HEK293 (cell line): ENCODE measurements around the gene C19orf12.

ENCODE experiments used
- BCL11A ChIP-seq: fragments of 450-650 bp; formaldehyde crosslinking; IDR thresholded peaks from 2 replicates; pipeline ENCODE4 v1.5.1; 2016; ENCODE audit warnings: low read depth, missing biosample characterization, missing genetic modification characterization
- BCL11B ChIP-seq: fragments of 450-650 bp; formaldehyde crosslinking; IDR thresholded peaks from 2 replicates; pipeline ENCODE4 v1.5.1; 2016; ENCODE audit warnings: low read depth, missing biosample characterization, missing genetic modification characterization
- GLIS1 ChIP-seq: fragments of 450-650 bp; formaldehyde crosslinking; IDR thresholded peaks from 2 replicates; pipeline ENCODE4 v1.5.1; 2016; ENCODE audit warnings: missing biosample characterization, missing genetic modification characterization
- GLIS2 ChIP-seq: fragments of 450-650 bp; formaldehyde crosslinking; IDR thresholded peaks from 2 replicates; pipeline ENCODE4 v1.5.1; 2016; ENCODE audit warnings: missing biosample characterization, missing genetic modification characterization
- KLF16 ChIP-seq: fragments of 450-650 bp; formaldehyde crosslinking; IDR thresholded peaks from 2 replicates; pipeline ENCODE4 v1.5.1; 2017; ENCODE audit warnings: missing biosample characterization, missing genetic modification characterization
- MYNN ChIP-seq: fragments of 450-650 bp; formaldehyde crosslinking; IDR thresholded peaks from 2 replicates; pipeline ENCODE4 v1.5.1; 2016; ENCODE audit warnings: missing biosample characterization, missing genetic modification characterization, borderline replicate concordance
- OSR2 ChIP-seq: fragments of 450-650 bp; formaldehyde crosslinking; IDR thresholded peaks from 2 replicates; pipeline ENCODE4 v1.5.1; 2016; ENCODE audit warnings: missing biosample characterization, missing genetic modification characterization
- SALL2 ChIP-seq: fragments of 450-650 bp; formaldehyde crosslinking; IDR thresholded peaks from 2 replicates; pipeline ENCODE4 v1.5.0; 2017; ENCODE audit warnings: missing biosample characterization, mild to moderate bottlenecking, missing genetic modification characterization, borderline replicate concordance
- SP2 ChIP-seq: fragments of 450-650 bp; formaldehyde crosslinking; IDR thresholded peaks from 2 replicates; pipeline ENCODE4 v1.5.1; 2016; ENCODE audit warnings: missing biosample characterization, missing genetic modification characterization
- SP3 ChIP-seq: fragments of 450-650 bp; formaldehyde crosslinking; IDR thresholded peaks from 2 replicates; pipeline ENCODE4 v1.5.1; 2016; ENCODE audit warnings: missing biosample characterization, missing genetic modification characterization
- ZFHX2 ChIP-seq: fragments of 450-650 bp; formaldehyde crosslinking; conservative IDR thresholded peaks from 2 replicates; pipeline ENCODE4 v1.5.1; 2016; ENCODE audit warnings: missing biosample characterization, missing genetic modification characterization
- ZFP37 ChIP-seq: fragments of 450-650 bp; formaldehyde crosslinking; IDR thresholded peaks from 2 replicates; pipeline ENCODE4 v1.5.1; 2016; ENCODE audit warnings: missing biosample characterization, missing genetic modification characterization
- ZFP69B ChIP-seq: fragments of 450-650 bp; formaldehyde crosslinking; IDR thresholded peaks from 2 replicates; pipeline ENCODE4 v1.5.1; 2016; ENCODE audit warnings: missing biosample characterization, missing genetic modification characterization
- ZIC2 ChIP-seq: fragments of 450-650 bp; formaldehyde crosslinking; IDR thresholded peaks from 2 replicates; pipeline ENCODE4 v1.5.1; 2016; ENCODE audit warnings: missing biosample characterization, missing genetic modification characterization
- ZNF23 ChIP-seq: fragments of 450-650 bp; formaldehyde crosslinking; IDR thresholded peaks from 2 replicates; pipeline ENCODE4 v1.5.1; 2016; ENCODE audit warnings: missing biosample characterization, missing genetic modification characterization, borderline replicate concordance
- ZNF341 ChIP-seq: fragments of 450-650 bp; formaldehyde crosslinking; IDR thresholded peaks from 2 replicates; pipeline ENCODE4; 2016; ENCODE audit warnings: low read depth, missing biosample characterization, missing genetic modification characterization
- ZNF350 ChIP-seq: fragments of 450-650 bp; formaldehyde crosslinking; IDR thresholded peaks from 2 replicates; pipeline ENCODE4 v1.5.0; 2017; ENCODE audit warnings: missing biosample characterization, mild to moderate bottlenecking, missing genetic modification characterization
- ZNF626 ChIP-seq: fragments of 450-650 bp; sonication (Bioruptor Pico); formaldehyde crosslinking; IDR thresholded peaks from 2 replicates; pipeline ENCODE4 v1.5.1; 2018; ENCODE audit warnings: missing biosample characterization, missing genetic modification characterization, inconsistent platforms
- ZNF791 ChIP-seq: fragments of 450-650 bp; formaldehyde crosslinking; IDR thresholded peaks from 2 replicates; pipeline ENCODE4 v1.5.1; 2016; ENCODE audit warnings: missing biosample characterization, missing genetic modification characterization
- TF ChIP-seq, protein P1 (sequence below): fragments of 450-650 bp; formaldehyde crosslinking; IDR thresholded peaks from 2 replicates; pipeline ENCODE4 v1.5.1; 2016; ENCODE audit warnings: missing biosample characterization, missing genetic modification characterization
- TF ChIP-seq, protein P2 (sequence below): fragments of 450-650 bp; formaldehyde crosslinking; IDR thresholded peaks from 2 replicates; pipeline ENCODE4 v1.5.1; 2016; ENCODE audit warnings: missing biosample characterization, missing genetic modification characterization
- TF ChIP-seq, protein P3 (sequence below): fragments of 450-650 bp; formaldehyde crosslinking; IDR thresholded peaks from 2 replicates; pipeline ENCODE4 v1.5.1; 2017; ENCODE audit warnings: missing biosample characterization, mild to moderate bottlenecking, missing genetic modification characterization, moderate library complexity
- TF ChIP-seq, protein P4 (sequence below): fragments of 450-650 bp; formaldehyde crosslinking; IDR thresholded peaks from 2 replicates; pipeline ENCODE4 v1.5.1; 2016; ENCODE audit warnings: missing biosample characterization, missing genetic modification characterization
- TF ChIP-seq, protein P5 (sequence below): fragments of 450-650 bp; formaldehyde crosslinking; IDR thresholded peaks from 2 replicates; pipeline ENCODE4 v1.5.1; 2016; ENCODE audit warnings: missing biosample characterization, missing genetic modification characterization
- TF ChIP-seq, protein P6 (sequence below): fragments of 450-650 bp; formaldehyde crosslinking; IDR thresholded peaks from 2 replicates; pipeline ENCODE4 v1.5.1; 2016; ENCODE audit warnings: missing biosample characterization, missing genetic modification characterization
- TF ChIP-seq, protein P7 (sequence below): fragments of 450-650 bp; formaldehyde crosslinking; IDR thresholded peaks from 2 replicates; pipeline ENCODE4 v1.5.1; 2016; ENCODE audit warnings: missing biosample characterization, missing genetic modification characterization

Gene C19orf12

DNA sequence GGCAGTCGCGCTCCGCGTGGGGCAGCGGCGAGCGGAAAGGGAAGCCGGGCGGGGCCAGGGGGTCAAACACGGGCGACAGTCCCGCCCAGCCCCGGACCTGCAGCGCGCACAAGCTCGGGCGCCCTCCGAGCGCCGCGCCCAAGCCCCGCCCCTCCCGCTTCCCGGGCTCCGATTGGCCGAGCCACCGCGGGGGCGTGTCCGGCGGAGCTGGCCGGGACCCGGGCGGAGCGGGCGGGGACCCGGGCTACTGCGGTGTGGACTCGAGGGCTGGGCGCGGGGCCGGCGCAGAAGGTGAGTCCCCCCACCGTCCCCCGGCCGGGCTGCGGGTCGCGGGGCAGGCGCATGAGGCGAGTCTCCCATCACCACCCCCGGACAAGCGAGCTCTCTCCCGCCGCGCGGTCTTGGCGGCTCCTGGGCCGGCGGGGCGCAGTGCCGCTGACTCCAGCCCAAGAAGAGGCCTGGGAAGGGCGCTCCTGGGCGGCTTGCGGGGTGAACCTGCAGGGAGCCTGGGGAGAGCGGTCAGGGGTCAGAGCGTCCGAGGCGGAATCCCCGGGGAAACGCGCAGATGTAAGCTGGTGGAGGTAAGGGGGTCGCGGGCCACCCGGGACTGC is 49.7 kb downstream of the C19orf12 start, which contains the start of gene PLEKHF1 (continued):
- peak; percentile 86; the same call in 1 of the 2 replicates for TF ChIP-seq BCL11B (tag by site-specific recombination)
- TF ChIP-seq, protein P1, sequence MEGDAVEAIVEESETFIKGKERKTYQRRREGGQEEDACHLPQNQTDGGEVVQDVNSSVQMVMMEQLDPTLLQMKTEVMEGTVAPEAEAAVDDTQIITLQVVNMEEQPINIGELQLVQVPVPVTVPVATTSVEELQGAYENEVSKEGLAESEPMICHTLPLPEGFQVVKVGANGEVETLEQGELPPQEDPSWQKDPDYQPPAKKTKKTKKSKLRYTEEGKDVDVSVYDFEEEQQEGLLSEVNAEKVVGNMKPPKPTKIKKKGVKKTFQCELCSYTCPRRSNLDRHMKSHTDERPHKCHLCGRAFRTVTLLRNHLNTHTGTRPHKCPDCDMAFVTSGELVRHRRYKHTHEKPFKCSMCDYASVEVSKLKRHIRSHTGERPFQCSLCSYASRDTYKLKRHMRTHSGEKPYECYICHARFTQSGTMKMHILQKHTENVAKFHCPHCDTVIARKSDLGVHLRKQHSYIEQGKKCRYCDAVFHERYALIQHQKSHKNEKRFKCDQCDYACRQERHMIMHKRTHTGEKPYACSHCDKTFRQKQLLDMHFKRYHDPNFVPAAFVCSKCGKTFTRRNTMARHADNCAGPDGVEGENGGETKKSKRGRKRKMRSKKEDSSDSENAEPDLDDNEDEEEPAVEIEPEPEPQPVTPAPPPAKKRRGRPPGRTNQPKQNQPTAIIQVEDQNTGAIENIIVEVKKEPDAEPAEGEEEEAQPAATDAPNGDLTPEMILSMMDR: peak; percentile 61; the same call in 1 of the 2 replicates
- TF ChIP-seq ZFP69B (tag by site-specific recombination): peak; percentile 37; the same call in 1 of the 2 replicates
- no peak for TF ChIP-seq ZNF626 (tag by site-specific recombination)
- TF ChIP-seq SALL2 (tag by site-specific recombination): no peak
- peak; percentile 70 for TF ChIP-seq SP2 (tag by site-specific recombination)
- peak; percentile 54; the same call in 1 of the 2 replicates for TF ChIP-seq BCL11A (tag by site-specific recombination)
- TF ChIP-seq ZFHX2: 0 out of 2 replicates have a peak, but pooled peaks have one; percentile 5
- no peak for TF ChIP-seq ZNF791 (tag by site-specific recombination)
- TF ChIP-seq GLIS1: peak; percentile 88; the same call in 1 of the 2 replicates
- TF ChIP-seq, protein P2, sequence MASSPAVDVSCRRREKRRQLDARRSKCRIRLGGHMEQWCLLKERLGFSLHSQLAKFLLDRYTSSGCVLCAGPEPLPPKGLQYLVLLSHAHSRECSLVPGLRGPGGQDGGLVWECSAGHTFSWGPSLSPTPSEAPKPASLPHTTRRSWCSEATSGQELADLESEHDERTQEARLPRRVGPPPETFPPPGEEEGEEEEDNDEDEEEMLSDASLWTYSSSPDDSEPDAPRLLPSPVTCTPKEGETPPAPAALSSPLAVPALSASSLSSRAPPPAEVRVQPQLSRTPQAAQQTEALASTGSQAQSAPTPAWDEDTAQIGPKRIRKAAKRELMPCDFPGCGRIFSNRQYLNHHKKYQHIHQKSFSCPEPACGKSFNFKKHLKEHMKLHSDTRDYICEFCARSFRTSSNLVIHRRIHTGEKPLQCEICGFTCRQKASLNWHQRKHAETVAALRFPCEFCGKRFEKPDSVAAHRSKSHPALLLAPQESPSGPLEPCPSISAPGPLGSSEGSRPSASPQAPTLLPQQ (tag by site-specific recombination): peak; percentile 56
- TF ChIP-seq GLIS2 (tag by site-specific recombination): peak; percentile 70; the same call in 1 of the 2 replicates
- TF ChIP-seq MYNN: no peak
- TF ChIP-seq, protein P3, sequence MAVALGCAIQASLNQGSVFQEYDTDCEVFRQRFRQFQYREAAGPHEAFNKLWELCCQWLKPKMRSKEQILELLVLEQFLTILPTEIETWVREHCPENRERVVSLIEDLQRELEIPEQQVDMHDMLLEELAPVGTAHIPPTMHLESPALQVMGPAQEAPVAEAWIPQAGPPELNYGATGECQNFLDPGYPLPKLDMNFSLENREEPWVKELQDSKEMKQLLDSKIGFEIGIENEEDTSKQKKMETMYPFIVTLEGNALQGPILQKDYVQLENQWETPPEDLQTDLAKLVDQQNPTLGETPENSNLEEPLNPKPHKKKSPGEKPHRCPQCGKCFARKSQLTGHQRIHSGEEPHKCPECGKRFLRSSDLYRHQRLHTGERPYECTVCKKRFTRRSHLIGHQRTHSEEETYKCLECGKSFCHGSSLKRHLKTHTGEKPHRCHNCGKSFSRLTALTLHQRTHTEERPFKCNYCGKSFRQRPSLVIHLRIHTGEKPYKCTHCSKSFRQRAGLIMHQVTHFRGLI (tag by site-specific recombination): peak; percentile 65; the same call in 1 of the 2 replicates
- no peak for TF ChIP-seq ZNF350 (tag by site-specific recombination)
- TF ChIP-seq ZNF23 (tag by site-specific recombination): no peak
- TF ChIP-seq, protein P4, sequence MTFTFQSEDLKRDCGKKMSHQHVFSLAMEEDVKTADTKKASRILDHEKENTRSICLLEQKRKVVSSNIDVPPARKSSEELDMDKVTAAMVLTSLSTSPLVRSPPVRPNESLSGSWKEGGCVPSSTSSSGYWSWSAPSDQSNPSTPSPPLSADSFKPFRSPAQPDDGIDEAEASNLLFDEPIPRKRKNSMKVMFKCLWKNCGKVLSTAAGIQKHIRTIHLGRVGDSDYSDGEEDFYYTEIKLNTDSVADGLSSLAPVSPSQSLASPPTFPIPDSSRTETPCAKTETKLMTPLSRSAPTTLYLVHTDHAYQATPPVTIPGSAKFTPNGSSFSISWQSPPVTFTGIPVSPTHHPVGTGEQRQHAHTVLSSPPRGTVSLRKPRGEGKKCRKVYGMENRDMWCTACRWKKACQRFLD: no peak
- peak; percentile 11; the same call in 1 of the 2 replicates for TF ChIP-seq KLF16
- peak; percentile 40; the same call in 1 of the 2 replicates for TF ChIP-seq OSR2
- peak; percentile 93 for TF ChIP-seq ZIC2 (tag by site-specific recombination)
- TF ChIP-seq ZNF341 (tag by site-specific recombination): 0 out of 2 replicates have a peak, but pooled peaks have one; percentile 6
- TF ChIP-seq ZFP37: no peak
- TF ChIP-seq, protein P5, sequence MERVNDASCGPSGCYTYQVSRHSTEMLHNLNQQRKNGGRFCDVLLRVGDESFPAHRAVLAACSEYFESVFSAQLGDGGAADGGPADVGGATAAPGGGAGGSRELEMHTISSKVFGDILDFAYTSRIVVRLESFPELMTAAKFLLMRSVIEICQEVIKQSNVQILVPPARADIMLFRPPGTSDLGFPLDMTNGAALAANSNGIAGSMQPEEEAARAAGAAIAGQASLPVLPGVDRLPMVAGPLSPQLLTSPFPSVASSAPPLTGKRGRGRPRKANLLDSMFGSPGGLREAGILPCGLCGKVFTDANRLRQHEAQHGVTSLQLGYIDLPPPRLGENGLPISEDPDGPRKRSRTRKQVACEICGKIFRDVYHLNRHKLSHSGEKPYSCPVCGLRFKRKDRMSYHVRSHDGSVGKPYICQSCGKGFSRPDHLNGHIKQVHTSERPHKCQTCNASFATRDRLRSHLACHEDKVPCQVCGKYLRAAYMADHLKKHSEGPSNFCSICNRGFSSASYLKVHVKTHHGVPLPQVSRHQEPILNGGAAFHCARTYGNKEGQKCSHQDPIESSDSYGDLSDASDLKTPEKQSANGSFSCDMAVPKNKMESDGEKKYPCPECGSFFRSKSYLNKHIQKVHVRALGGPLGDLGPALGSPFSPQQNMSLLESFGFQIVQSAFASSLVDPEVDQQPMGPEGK: peak; percentile 93
- TF ChIP-seq, protein P6, sequence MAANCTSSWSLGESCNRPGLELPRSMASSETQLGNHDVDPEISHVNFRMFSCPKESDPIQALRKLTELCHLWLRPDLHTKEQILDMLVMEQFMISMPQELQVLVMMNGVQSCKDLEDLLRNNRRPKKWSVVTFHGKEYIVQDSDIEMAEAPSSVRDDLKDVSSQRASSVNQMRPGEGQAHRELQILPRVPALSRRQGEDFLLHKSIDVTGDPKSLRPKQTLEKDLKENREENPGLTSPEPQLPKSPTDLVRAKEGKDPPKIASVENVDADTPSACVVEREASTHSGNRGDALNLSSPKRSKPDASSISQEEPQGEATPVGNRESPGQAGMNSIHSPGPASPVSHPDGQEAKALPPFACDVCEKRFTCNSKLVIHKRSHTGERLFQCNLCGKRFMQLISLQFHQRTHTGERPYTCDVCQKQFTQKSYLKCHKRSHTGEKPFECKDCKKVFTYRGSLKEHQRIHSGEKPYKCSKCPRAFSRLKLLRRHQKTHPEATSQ (tag by site-specific recombination): peak; percentile 30; the same call in 1 of the 2 replicates
- TF ChIP-seq SP3 (tag by site-specific recombination): peak; percentile 30; the same call in 1 of the 2 replicates
- TF ChIP-seq, protein P7, sequence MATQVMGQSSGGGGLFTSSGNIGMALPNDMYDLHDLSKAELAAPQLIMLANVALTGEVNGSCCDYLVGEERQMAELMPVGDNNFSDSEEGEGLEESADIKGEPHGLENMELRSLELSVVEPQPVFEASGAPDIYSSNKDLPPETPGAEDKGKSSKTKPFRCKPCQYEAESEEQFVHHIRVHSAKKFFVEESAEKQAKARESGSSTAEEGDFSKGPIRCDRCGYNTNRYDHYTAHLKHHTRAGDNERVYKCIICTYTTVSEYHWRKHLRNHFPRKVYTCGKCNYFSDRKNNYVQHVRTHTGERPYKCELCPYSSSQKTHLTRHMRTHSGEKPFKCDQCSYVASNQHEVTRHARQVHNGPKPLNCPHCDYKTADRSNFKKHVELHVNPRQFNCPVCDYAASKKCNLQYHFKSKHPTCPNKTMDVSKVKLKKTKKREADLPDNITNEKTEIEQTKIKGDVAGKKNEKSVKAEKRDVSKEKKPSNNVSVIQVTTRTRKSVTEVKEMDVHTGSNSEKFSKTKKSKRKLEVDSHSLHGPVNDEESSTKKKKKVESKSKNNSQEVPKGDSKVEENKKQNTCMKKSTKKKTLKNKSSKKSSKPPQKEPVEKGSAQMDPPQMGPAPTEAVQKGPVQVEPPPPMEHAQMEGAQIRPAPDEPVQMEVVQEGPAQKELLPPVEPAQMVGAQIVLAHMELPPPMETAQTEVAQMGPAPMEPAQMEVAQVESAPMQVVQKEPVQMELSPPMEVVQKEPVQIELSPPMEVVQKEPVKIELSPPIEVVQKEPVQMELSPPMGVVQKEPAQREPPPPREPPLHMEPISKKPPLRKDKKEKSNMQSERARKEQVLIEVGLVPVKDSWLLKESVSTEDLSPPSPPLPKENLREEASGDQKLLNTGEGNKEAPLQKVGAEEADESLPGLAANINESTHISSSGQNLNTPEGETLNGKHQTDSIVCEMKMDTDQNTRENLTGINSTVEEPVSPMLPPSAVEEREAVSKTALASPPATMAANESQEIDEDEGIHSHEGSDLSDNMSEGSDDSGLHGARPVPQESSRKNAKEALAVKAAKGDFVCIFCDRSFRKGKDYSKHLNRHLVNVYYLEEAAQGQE (tag by site-specific recombination): peak; percentile 46
